ENCODE results near the gene CNPY3.
"Not testable (repeated sequence)": the region's sequence is repeated elsewhere in the genome, so short reads cannot be mapped to it uniquely, and the experiment has no call there.

Gene CNPY3

GRCh38 chr6:42915732-42916131 lies 13.5 kb upstream of the CNPY3 start, which contains the start of gene PTCRA:
TSS of gene PTCRA (plus strand) at chr6:42916053. CDS start at chr6:42916070, 17 bp downstream.
- DNase-seq (ENCODE audit: low read depth in 2 of 2), result no peak

- no peak for DNase-seq (ENCODE audit: low read depth in 2 of 2)
These were observed 13.0 kb upstream of the CNPY3 start for GRCh38 chr6:42916288-42916687.

GRCh38 chr6:42921801-42922200 lies 7.5 kb upstream of the CNPY3 start:
- no peak for DNase-seq (ENCODE audit: low read depth in 2 of 2)

- DNase-seq (ENCODE audit: low read depth in 2 of 2), result no peak
These were observed 5.6 kb upstream of the CNPY3 start for GRCh38 chr6:42923666-42924065.

GRCh38 chr6:42925248-42925857 lies 3.9 kb upstream of the CNPY3 start:
- DNase-seq (ENCODE audit: low read depth in 2 of 2), result no peak

GRCh38 chr6:42929821-42930360 lies 611 bp downstream of the CNPY3 start:
- peak; percentile 19 to 23 for DNase-seq (ENCODE audit: low read depth in 2 of 2)

- no peak for DNase-seq (ENCODE audit: low read depth in 2 of 2)
These were observed 3.1 kb downstream of the CNPY3 start for GRCh38 chr6:42932412-42932811.

- no peak for DNase-seq (ENCODE audit: low read depth in 2 of 2)
These were observed 3.9 kb downstream of the CNPY3 start for GRCh38 chr6:42933205-42933604.

GRCh38 chr6:42935322-42935721 lies 6.0 kb downstream of the CNPY3 start:
- DNase-seq (ENCODE audit: low read depth in 2 of 2), result no peak

GRCh38 chr6:42936398-42936797 lies 7.1 kb downstream of the CNPY3 start:
- DNase-seq (ENCODE audit: low read depth in 2 of 2), result no peak

- no peak for DNase-seq (ENCODE audit: low read depth in 2 of 2)
These were observed 8.5 kb downstream of the CNPY3 start for GRCh38 chr6:42937548-42938427.

- no peak for DNase-seq (ENCODE audit: low read depth in 2 of 2)
These were observed 9.1 kb downstream of the CNPY3 start for GRCh38 chr6:42938428-42938796.

GRCh38 chr6:42938987-42939809 lies 9.9 kb downstream of the CNPY3 start:
- DNase-seq (ENCODE audit: low read depth in 2 of 2), result no peak

- DNase-seq (ENCODE audit: low read depth in 2 of 2), result no peak
These were observed 10.5 kb downstream of the CNPY3 start for GRCh38 chr6:42939810-42940167.

GRCh38 chr6:42940493-42941045 lies 11.3 kb downstream of the CNPY3 start:
- DNase-seq (ENCODE audit: low read depth in 2 of 2), result no peak

- DNase-seq (ENCODE audit: low read depth in 2 of 2), result not testable (repeated sequence)
These were observed 12.1 kb downstream of the CNPY3 start for GRCh38 chr6:42941356-42941755.

GRCh38 chr6:42942444-42942843 lies 13.2 kb downstream of the CNPY3 start:
- DNase-seq (ENCODE audit: low read depth in 2 of 2), result no peak

- no peak for DNase-seq (ENCODE audit: low read depth in 2 of 2)
These were observed 18.7 kb downstream of the CNPY3 start for GRCh38 chr6:42947950-42948349.

- no peak for DNase-seq (ENCODE audit: low read depth in 2 of 2)
These were observed 23.1 kb downstream of the CNPY3 start for GRCh38 chr6:42952389-42952788.

GRCh38 chr6:42954405-42954804 lies 25.1 kb downstream of the CNPY3 start:
- DNase-seq (ENCODE audit: low read depth in 2 of 2), result not testable (repeated sequence)

- no peak for DNase-seq (ENCODE audit: low read depth in 2 of 2)
These were observed 28.8 kb downstream of the CNPY3 start for GRCh38 chr6:42958125-42958524.

GRCh38 chr6:42959917-42960242 lies 30.6 kb downstream of the CNPY3 start:
- no peak for DNase-seq (ENCODE audit: low read depth in 2 of 2)

Data from stimulated activated CD8-positive, alpha-beta memory T cell treated with anti-CD3 and anti-CD28 coated beads, Interleukin-7, amount 100 ng/mL, for 1 hour (primary cell).